ENCODE measurements around the gene IL17B. TPM values are rescaled to one million over a fixed set of nuclear protein-coding genes. Genes with fewer than 3 reads are reported as not detected.
A peak's percentile ranks its signal among the peaks of the same experiment; 100 is the strongest.

Gene IL17B
- total and polyA plus RNA-seq, 2 donors (not counting 3 experiments of a cell fraction or from before 2014, with no cell fraction given) = not detected

GRCh38 chr5:149341876-149342275 is 37.2 kb downstream of the IL17B start:
- H3K4me3 ChIP-seq (replicated peaks in 1 of 3; ENCODE audit: insufficient read depth in 1 of 3, low read depth in 1 of 3, low read length in 3 of 3) = no peak overlapping the region
- H3K79me2 ChIP-seq (ENCODE audit: control insufficient read depth, insufficient read depth, low read length) = peaks cover 10% of the 10 kb centered on the region
- H3K9ac ChIP-seq (replicated peaks; ENCODE audit: extremely low read depth, insufficient read depth, low read length) = no peak overlapping the region
- ChIA-PET CTCF (interaction anchor here (0.6 to 2.2 kb wide), 6 partner anchors 10 to 92 kb away, joined by 3 to 8 read pairs (median 4); no protein-coding TSS in a partner anchor), POLR2A (no interaction called here)
- H3K9me3 ChIP-seq (replicated peaks; ENCODE audit: control insufficient read depth, insufficient read depth, low read length) = no peaks in the 10 kb centered on the region
- H3K36me3 ChIP-seq (ENCODE audit: control insufficient read depth in 2 of 2, extremely low read depth in 1 of 2, insufficient read depth in 2 of 2, low read length in 2 of 2) = peaks cover 3 to 5% of the 10 kb centered on the region in 2 experiments
- TF ChIP-seq MYC (IDR thresholded peaks at IDR 0.05; ENCODE audit: low read depth, low read length) = no peak
- dilution Hi-C loops (cut with MboI; ENCODE audit: extremely low pct_ligation_motif_present, low sequenced_read_pairs) (no loop called here), intact Hi-C loops (cut with micrococcal nuclease) (loop anchor here (10.0 kb wide), 1 partner anchor 207 kb away; no protein-coding TSS in a partner anchor)
- H2AFZ ChIP-seq (ENCODE audit: low read depth, low read length) = peak overlapping the region; percentile 23
- no peak overlapping the region for H3K4me2 ChIP-seq (ENCODE audit: insufficient read depth, low read length)
- no peak overlapping the region for H3K27ac ChIP-seq (ENCODE audit: insufficient read depth, low read depth, low read length)
- H3K27me3 ChIP-seq (ENCODE audit: control insufficient read depth in 2 of 2, insufficient read depth in 2 of 2, low read length in 2 of 2) = no peaks in the 10 kb centered on the region
- FAIRE-seq (no peak), DNase-seq (ENCODE audit: low read depth, low spot score) (no peak)
- H3K4me1 ChIP-seq (ENCODE audit: control insufficient read depth, extremely low read depth, insufficient read depth, low read length) = peaks cover 17% of the 10 kb centered on the region
- no peaks in the 10 kb centered on the region for H4K20me1 ChIP-seq (replicated peaks; ENCODE audit: control insufficient read depth, extremely low read depth, insufficient read depth, low read length)
- BruUV-seq (replicated peaks) = no TSS peak
- H3K9me1 ChIP-seq (replicated peaks; ENCODE audit: control insufficient read depth, extremely low read depth, insufficient read depth, low read length) = no peaks in the 10 kb centered on the region

GRCh38 chr5:149340920-149341319 is 38.2 kb downstream of the IL17B start:
- dilution Hi-C loops (cut with MboI; ENCODE audit: extremely low pct_ligation_motif_present, low sequenced_read_pairs) (no loop called here), intact Hi-C loops (cut with micrococcal nuclease) (loop anchor here (10.0 kb wide), 1 partner anchor 206 kb away; no protein-coding TSS in a partner anchor)
- Histone ChIP-seq H3K9me3 (replicated peaks; ENCODE audit: control insufficient read depth, insufficient read depth, low read length) (no peaks in the 10 kb centered on the region), H3K79me2 (ENCODE audit: control insufficient read depth, insufficient read depth, low read length) (peaks cover 3% of the 10 kb centered on the region), H2AFZ (ENCODE audit: low read depth, low read length) (no peak overlapping the region), H4K20me1 (replicated peaks; ENCODE audit: control insufficient read depth, extremely low read depth, insufficient read depth, low read length) (no peaks in the 10 kb centered on the region), H3K27ac (ENCODE audit: insufficient read depth, low read depth, low read length) (no peak overlapping the region), H3K4me1 (ENCODE audit: control insufficient read depth, extremely low read depth, insufficient read depth, low read length) (peaks cover 12% of the 10 kb centered on the region), H3K27me3 (ENCODE audit: control insufficient read depth in 2 of 2, insufficient read depth in 2 of 2, low read length in 2 of 2) (no peaks in the 10 kb centered on the region), H3K9me1 (replicated peaks; ENCODE audit: control insufficient read depth, extremely low read depth, insufficient read depth, low read length) (no peaks in the 10 kb centered on the region), H3K4me2 (ENCODE audit: insufficient read depth, low read length) (no peak overlapping the region), H3K4me3 (replicated peaks in 1 of 3; ENCODE audit: insufficient read depth in 1 of 3, low read depth in 1 of 3, low read length in 3 of 3) (no peak overlapping the region), H3K9ac (replicated peaks; ENCODE audit: extremely low read depth, insufficient read depth, low read length) (no peak overlapping the region), H3K36me3 (ENCODE audit: control insufficient read depth in 2 of 2, extremely low read depth in 1 of 2, insufficient read depth in 2 of 2, low read length in 2 of 2) (peaks cover 3 to 5% of the 10 kb centered on the region in 2 experiments)
- FAIRE-seq = no peak
- ChIA-PET CTCF (interaction anchor here (0.9 to 2.2 kb wide), 7 partner anchors 9 to 93 kb away, joined by 3 to 8 read pairs (median 4); no protein-coding TSS in a partner anchor), POLR2A (no interaction called here)
- no peak for DNase-seq (ENCODE audit: low read depth, low spot score)
- TF ChIP-seq FOS (IDR thresholded peaks at IDR 0.05; ENCODE audit: borderline replicate concordance, insufficient read depth, low read length) = no peak
- no peak for TF ChIP-seq JUN (IDR thresholded peaks at IDR 0.05; ENCODE audit: borderline replicate concordance, insufficient read depth, insufficient read length, low read depth)
- no peak for TF ChIP-seq CTCF (IDR thresholded peaks at IDR 0.05; ENCODE audit: extremely low read depth in 1 of 2, insufficient read depth in 1 of 2, low read depth in 1 of 2, low read length in 2 of 2)
- TF ChIP-seq MYC (IDR thresholded peaks at IDR 0.05; ENCODE audit: low read depth, low read length) = no peak
- TF ChIP-seq POLR2A (IDR thresholded peaks at IDR 0.05; ENCODE audit: low read depth, low read length) = no peak
- no peak for TF ChIP-seq GATA2 (IDR thresholded peaks at IDR 0.05; ENCODE audit: insufficient read depth, insufficient read length, low read depth, low read length)
- no peak for TF ChIP-seq POLR2AphosphoS5 (IDR thresholded peaks at IDR 0.05; ENCODE audit: insufficient read depth, low read depth, low read length)
- TF ChIP-seq MAX (IDR thresholded peaks at IDR 0.05; ENCODE audit: insufficient read depth, insufficient read length) = no peak
- TF ChIP-seq EZH2 (IDR thresholded peaks at IDR 0.05; ENCODE audit: borderline replicate concordance, low read depth, low read length, severe bottlenecking) = no peak
- BruUV-seq (replicated peaks) = no TSS peak

All from endothelial cell of umbilical vein (primary cell).